Measurements from ENCODE around the gene KIAA0232. TPM values are rescaled to one million over a fixed set of nuclear protein-coding genes. Genes with fewer than 3 reads are reported as not detected.
"Not testable (repeated sequence)": the region's sequence is repeated elsewhere in the genome, so short reads cannot be mapped to it uniquely, and the experiment has no call there.

KIAA0232 gene
- total and polyA plus RNA-seq, 5 donors, result 21.8 to 67.0 (median 66.6) TPM

- Histone ChIP-seq H3K27ac (ENCODE audit: low read length) (no peak overlapping the region), H3K4me3 (ENCODE audit: low read length) (no peak overlapping the region), H3K27me3 (ENCODE audit: control insufficient read depth, insufficient read depth) (no peaks in the 10 kb centered on the region), H3K4me1 (ENCODE audit: control insufficient read depth, insufficient read depth, low read length) (peaks cover 13% of the 10 kb centered on the region), H3K9me3 (ENCODE audit: control insufficient read depth, low read length) (no peaks in the 10 kb centered on the region)
- no peak for DNase-seq
- no peak for ATAC-seq
- WGBS, result 85% methylated on average over 13 of the region's 13 CpGs
- intact Hi-C loops (cut with DNase I), result loop anchor here in 1 of 4 donors (5.0 to 10.0 kb wide), 2 partner anchors 82 to 169 kb away; no protein-coding TSS in a partner anchor
These were observed 123.3 kb downstream of the KIAA0232 start for GRCh38 chr4:6905516-6906445.

DNA sequence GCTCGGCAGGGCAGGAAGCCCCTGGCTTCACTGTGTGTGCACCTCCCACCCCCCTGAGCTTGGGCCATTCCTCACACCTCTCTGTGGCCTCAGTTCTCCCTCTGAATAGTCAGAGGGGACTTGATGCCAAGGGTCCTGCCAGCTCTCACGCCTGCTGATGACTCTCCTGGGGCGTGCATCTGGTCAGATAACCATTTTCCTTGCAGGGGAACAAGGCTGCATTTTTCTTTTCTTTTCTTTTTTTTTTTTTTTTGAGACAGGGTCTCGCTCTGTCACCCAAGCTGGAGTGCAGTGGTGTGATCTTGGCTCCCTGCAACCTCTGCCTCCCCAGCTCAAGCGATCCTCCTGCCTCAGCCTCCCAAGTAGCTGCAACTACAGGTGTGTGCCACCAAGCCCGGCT lies 124.0 kb downstream of the KIAA0232 start:
- not testable (repeated sequence) for H3K27me3 ChIP-seq (ENCODE audit: control insufficient read depth, insufficient read depth); H3K27ac ChIP-seq (ENCODE audit: low read length); H3K9me3 ChIP-seq (ENCODE audit: control insufficient read depth, low read length); H3K4me3 ChIP-seq (ENCODE audit: low read length); DNase-seq; ATAC-seq
- H3K4me1 ChIP-seq (ENCODE audit: control insufficient read depth, insufficient read depth, low read length), result peaks cover 13% of the 10 kb centered on the region
- WGBS, result 87% methylated on average over 6 of the region's 6 CpGs
- intact Hi-C loops (cut with DNase I), result loop anchor here in 1 of 4 donors (5.0 to 10.0 kb wide), 2 partner anchors 81 to 168 kb away; no protein-coding TSS in a partner anchor

GRCh38 chr4:6907658-6908191 lies 125.2 kb downstream of the KIAA0232 start:
- peak in 2 of 3 donors; percentile 66 to 72 for DNase-seq
- Histone ChIP-seq H3K9me3 (ENCODE audit: control insufficient read depth, low read length) (no peaks in the 10 kb centered on the region), H3K4me3 (ENCODE audit: low read length) (no peak overlapping the region), H3K27me3 (ENCODE audit: control insufficient read depth, insufficient read depth) (no peaks in the 10 kb centered on the region), H3K4me1 (ENCODE audit: control insufficient read depth, insufficient read depth, low read length) (peaks cover 10% of the 10 kb centered on the region), H3K27ac (ENCODE audit: low read length) (no peak overlapping the region)
- intact Hi-C loops (cut with DNase I), result loop anchor here in 2 of 4 donors (2.0 to 10.0 kb wide), 3 partner anchors 79 to 167 kb away; no protein-coding TSS in a partner anchor
- WGBS, result 33% methylated on average over 22 of the region's 22 CpGs
- no peak for ATAC-seq

DNA sequence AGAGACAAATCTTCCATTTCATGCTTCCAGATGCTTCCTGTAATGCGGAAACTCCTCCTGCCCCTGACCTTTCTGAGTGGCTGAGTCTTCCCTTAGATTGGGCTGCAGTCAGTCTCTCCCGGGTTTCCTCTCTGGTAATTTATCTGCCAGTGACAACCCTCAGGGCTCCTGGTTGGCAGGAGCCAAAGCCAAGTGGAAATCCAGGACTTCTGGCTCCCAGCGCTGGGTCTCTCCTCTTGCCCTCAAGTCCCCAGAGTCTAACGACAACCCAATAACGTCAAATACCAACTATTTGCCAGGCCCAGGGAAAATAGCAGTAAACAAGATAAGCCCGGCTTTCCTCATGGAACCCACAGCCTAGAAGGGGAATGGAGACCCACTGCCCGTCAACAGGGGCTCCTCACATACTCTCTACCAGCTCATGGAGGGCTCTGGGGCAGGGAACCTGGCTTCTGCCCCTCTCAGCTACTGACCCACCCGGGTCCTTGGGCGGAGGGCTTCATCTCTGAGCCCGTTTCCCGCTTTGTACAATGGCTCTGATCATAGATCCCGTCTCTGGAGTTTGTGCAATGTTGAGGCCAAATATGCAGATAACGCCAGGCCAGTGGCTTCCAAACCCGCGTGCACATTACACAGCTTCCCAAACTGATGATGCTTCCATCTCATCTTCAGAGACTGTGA lies 126.0 kb downstream of the KIAA0232 start:
- peak overlapping the region; percentile 73 for H3K4me3 ChIP-seq (ENCODE audit: low read length)
- DNase-seq (no peak), ATAC-seq (peak in 1 of 2 donors; percentile 15)
- H3K9me3 ChIP-seq (ENCODE audit: control insufficient read depth, low read length), result no peaks in the 10 kb centered on the region
- 19% methylated on average over 15 of the region's 15 CpGs for WGBS
- intact Hi-C loops (cut with DNase I), result loop anchor here in 2 of 4 donors (2.0 to 10.0 kb wide), 3 partner anchors 78 to 166 kb away; no protein-coding TSS in a partner anchor
- H3K27ac ChIP-seq (ENCODE audit: low read length), result peak overlapping the region; percentile 90
- no peaks in the 10 kb centered on the region for H3K27me3 ChIP-seq (ENCODE audit: control insufficient read depth, insufficient read depth)
- H3K4me1 ChIP-seq (ENCODE audit: control insufficient read depth, insufficient read depth, low read length), result peaks cover 10% of the 10 kb centered on the region

- intact Hi-C loops (cut with DNase I), result loop anchor here in 2 of 4 donors (2.0 to 10.0 kb wide), 3 partner anchors 77 to 165 kb away; no protein-coding TSS in a partner anchor
- WGBS, result under 1% methylated on average over 108 of the region's 108 CpGs
- Histone ChIP-seq H3K27ac (ENCODE audit: low read length) (peak within 1 kb of the TSS; percentile 90), H3K4me1 (ENCODE audit: control insufficient read depth, insufficient read depth, low read length) (peaks cover 10% of the 10 kb centered on the region), H3K27me3 (ENCODE audit: control insufficient read depth, insufficient read depth) (no peaks in the 10 kb centered on the region), H3K9me3 (ENCODE audit: control insufficient read depth, low read length) (no peaks in the 10 kb centered on the region), H3K4me3 (ENCODE audit: low read length) (peak within 1 kb of the TSS; percentile 73)
- DNase-seq, result peak; percentile 89 to 95 (median 95)
- peak; percentile 96 for ATAC-seq
These were observed 126.8 kb downstream of the KIAA0232 start, which contains the start of gene TBC1D14 for GRCh38 chr4:6909113-6909969. Gene TBC1D14 (plus strand): TSS chr4:6909826. CDS start chr4:6923390, 13,564 bp downstream.

DNA sequence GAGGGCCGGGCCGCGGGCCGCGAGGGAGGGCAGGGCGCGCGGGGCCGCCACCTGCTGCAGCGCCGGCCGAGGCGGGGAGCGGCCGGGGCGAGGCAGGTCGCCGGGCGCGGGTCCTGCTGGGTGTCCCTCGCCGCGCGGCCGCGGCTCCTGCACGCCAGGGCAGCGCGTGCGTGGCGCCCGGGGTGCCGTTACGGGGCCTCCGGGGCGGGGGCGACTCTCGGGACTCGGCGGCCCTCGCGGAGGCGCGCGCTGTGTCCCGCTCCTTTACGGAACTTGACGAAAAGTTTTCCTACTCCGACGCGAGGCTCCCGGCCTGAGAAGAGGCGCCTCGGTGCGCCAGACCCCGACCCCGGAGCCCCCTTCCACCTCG lies 127.4 kb downstream of the KIAA0232 start:
- under 1% methylated on average over 58 of the region's 58 CpGs for WGBS
- H3K9me3 ChIP-seq (ENCODE audit: control insufficient read depth, low read length), result no peaks in the 10 kb centered on the region
- peak overlapping the region; percentile 25 for H3K27ac ChIP-seq (ENCODE audit: low read length)
- DNase-seq (peak in 2 of 3 donors; percentile 73 to 75), ATAC-seq (no peak)
- H3K4me1 ChIP-seq (ENCODE audit: control insufficient read depth, insufficient read depth, low read length), result peaks cover 10% of the 10 kb centered on the region
- intact Hi-C loops (cut with DNase I), result loop anchor here in 2 of 4 donors (2.0 to 10.0 kb wide), 4 partner anchors 77 to 165 kb away; partner anchors contain the start of gene GRPEL1 (in 1 of the 2)
- H3K27me3 ChIP-seq (ENCODE audit: control insufficient read depth, insufficient read depth), result no peaks in the 10 kb centered on the region
- peak overlapping the region; percentile 73 for H3K4me3 ChIP-seq (ENCODE audit: low read length)

DNA sequence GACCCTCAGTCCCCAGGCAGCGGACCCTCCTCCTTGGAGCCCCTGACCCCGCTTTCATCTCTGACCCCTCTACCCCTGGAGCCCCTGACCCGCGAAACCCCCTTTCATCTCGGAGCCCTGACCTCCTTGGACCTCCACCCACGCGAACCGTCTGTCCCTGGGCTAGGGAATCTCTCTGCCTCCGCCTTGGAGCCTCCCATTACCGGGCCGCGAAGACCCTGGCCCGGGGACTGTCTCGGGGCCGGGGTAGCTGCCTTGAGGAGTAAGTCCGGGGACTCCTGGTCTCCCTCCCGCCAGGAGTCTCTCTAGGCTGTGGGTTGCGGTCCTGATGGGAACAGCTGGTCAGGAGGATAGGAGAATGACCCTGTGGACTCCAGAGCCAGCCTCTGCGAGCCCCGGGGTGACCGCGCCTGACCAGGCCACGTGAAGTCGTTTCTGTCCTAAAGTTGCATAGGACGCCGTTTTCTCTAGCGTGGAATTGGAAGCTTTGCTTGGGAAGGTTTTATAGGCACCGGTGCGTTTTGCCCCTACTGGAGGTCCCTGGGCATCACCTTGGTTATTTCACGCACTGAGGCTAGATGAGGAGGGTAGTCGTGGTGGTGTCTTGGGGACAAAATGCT lies 127.9 kb downstream of the KIAA0232 start:
- ATAC-seq (no peak), DNase-seq (peak in 1 of 3 donors; percentile 62)
- peak overlapping the region; percentile 73 for H3K4me3 ChIP-seq (ENCODE audit: low read length)
- peaks cover 10% of the 10 kb centered on the region for H3K4me1 ChIP-seq (ENCODE audit: control insufficient read depth, insufficient read depth, low read length)
- no peaks in the 10 kb centered on the region for H3K27me3 ChIP-seq (ENCODE audit: control insufficient read depth, insufficient read depth)
- no peaks in the 10 kb centered on the region for H3K9me3 ChIP-seq (ENCODE audit: control insufficient read depth, low read length)
- H3K27ac ChIP-seq (ENCODE audit: low read length), result no peak overlapping the region
- WGBS, result 28% methylated on average over 31 of the region's 31 CpGs
- intact Hi-C loops (cut with DNase I), result loop anchor here in 1 of 4 donors (5.0 kb wide), 1 partner anchor 157 kb away; the partner anchor contains the start of gene GRPEL1

GRCh38 chr4:6910960-6911874 lies 128.7 kb downstream of the KIAA0232 start:
- peaks cover 10% of the 10 kb centered on the region for H3K4me1 ChIP-seq (ENCODE audit: control insufficient read depth, insufficient read depth, low read length)
- no peak overlapping the region for H3K4me3 ChIP-seq (ENCODE audit: low read length)
- WGBS, result 91% methylated on average over 15 of the region's 15 CpGs
- no peaks in the 10 kb centered on the region for H3K27me3 ChIP-seq (ENCODE audit: control insufficient read depth, insufficient read depth)
- DNase-seq (no peak), ATAC-seq (no peak)
- no peak overlapping the region for H3K27ac ChIP-seq (ENCODE audit: low read length)
- intact Hi-C loops (cut with DNase I), result loop anchor here in 1 of 4 donors (5.0 kb wide), 1 partner anchor 156 kb away; the partner anchor contains the start of gene GRPEL1
- H3K9me3 ChIP-seq (ENCODE audit: control insufficient read depth, low read length), result no peaks in the 10 kb centered on the region

DNA sequence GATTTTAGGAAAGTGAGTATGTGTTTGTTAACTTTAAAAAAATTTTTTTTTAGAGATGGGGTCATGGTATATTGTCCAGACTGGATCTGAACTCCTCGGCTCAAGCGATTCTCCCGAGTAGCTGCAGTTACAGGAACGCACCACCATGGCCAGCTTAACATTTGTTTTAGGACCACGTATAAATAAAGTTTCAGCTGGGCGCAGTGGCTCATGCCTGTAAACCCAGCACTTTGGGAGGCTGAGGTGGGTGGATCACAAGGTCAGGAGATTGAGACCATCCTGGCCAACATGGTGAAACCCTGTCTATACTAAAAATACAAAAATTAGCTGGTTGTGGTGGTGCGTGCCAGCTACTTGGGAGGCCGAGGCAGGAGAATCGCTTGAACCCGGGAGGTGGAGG lies 129.4 kb downstream of the KIAA0232 start:
- not testable (repeated sequence) for H3K27me3 ChIP-seq (ENCODE audit: control insufficient read depth, insufficient read depth); ATAC-seq; H3K27ac ChIP-seq (ENCODE audit: low read length); H3K4me3 ChIP-seq (ENCODE audit: low read length); DNase-seq; H3K9me3 ChIP-seq (ENCODE audit: control insufficient read depth, low read length)
- WGBS, result 86% methylated on average over 10 of the region's 10 CpGs
- intact Hi-C loops (cut with DNase I), result loop anchor here in 1 of 4 donors (5.0 kb wide), 1 partner anchor 155 kb away; the partner anchor contains the start of gene GRPEL1
- peaks cover 15% of the 10 kb centered on the region for H3K4me1 ChIP-seq (ENCODE audit: control insufficient read depth, insufficient read depth, low read length)

All from right cardiac atrium (tissue), 5 donors.